OCI-M2 (cell line): Measurements from ENCODE around the gene IRF4.

Source experiments
- DNase-seq: peaks from one replicate; lab custom pipeline; 2025; ENCODE audit not compliant: unreplicated experiment; lab: John Stamatoyannopoulos, UW

The IRF4 gene

DNA sequence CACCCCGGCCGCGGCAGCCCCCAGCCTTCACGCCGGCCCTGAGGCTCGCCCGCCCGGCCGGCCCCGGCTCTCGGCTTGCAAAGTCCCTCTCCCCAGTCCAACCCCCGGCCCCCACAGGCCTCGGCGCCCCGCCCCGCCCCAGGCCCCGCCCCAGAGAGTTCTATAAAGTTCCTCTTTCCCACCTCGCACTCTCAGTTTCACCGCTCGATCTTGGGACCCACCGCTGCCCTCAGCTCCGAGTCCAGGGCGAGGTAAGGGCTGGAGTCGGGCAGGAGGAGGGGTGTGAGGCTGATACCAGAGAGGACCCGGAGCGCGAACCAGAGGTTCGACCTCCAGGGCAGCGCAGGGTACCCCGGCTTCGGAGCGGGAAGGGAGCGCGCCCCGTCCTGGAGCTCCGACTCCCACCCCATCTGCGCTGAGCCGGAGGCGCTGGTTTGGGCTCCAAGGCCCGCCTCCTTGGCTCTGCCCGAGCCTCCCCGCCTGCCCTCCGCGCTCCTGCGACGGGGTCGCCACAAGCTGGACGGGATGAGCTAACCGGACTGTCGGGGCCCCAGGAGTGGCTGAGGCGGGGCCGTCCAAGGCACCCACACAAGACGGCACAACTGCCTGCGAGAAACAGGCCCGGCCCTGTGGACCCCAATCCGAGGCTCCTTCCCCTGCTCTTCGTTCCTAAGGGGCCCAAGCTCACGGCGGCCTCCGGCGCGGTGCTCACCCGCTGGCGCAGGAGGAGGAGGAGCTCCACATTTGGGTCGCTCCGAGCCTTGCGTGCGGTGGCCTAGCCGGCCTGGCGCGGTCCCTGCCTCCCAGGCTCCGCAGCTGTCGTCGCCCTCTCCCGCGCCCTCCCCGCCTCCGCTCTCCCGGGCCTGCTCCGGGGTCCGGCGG lies at the start of gene IRF4:
TSS of gene IRF4 (plus strand) at position 194 of the 882 bp plus-strand sequence. CDS start 1,401 bp downstream, outside the sequence.
- DNase-seq, result no peak

DNA sequence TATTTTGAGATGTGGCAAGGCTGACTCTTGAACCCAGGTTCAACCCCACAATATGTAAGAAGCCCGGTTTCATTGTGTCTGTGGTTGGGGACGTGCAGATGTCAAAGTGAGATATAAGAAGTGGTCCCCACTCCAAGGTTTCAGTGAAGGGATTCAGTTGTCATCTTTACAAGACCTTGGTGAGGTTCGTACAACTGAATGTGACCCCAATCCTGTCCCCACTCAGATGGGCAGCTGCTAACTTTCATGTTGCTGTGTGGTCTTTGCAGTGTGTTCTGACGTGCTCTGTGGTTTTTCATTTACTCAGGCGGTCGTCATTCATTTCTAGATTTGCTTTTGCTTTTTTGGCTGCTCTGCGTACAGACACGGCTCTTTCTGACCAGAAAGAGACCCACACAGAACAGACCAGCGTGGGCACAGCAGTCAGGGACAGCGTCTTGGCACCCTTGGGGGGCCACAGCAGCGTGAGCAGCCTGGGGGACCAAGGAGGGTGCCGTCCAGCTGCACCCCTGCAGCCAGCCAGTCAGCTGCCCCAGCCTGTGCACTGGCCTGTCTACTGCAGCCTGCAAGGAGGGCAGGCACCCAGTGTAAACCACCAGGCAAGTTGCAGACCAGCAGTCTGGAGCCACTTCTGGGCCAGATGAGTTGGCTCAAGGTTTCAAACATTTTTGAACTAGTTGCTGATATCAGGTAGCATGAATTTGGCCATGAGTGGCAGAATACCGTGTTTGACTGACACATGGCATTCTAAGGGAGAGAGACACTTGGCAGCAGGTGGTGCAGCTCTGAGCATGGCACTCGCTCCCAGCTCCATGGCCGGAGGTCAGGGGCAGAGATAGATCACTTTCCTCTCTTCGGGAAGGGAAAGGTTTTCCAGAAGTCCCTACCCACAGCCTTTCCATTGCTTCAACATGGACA lies 49.4 kb upstream of the IRF4 start:
- DNase-seq, result no peak

GRCh38 chr6:342832-343179 lies 48.7 kb upstream of the IRF4 start:
- no peak for DNase-seq

- no peak for DNase-seq
Observed at GRCh38 chr6:343226-343935, 48.2 kb upstream of the IRF4 start.

DNA sequence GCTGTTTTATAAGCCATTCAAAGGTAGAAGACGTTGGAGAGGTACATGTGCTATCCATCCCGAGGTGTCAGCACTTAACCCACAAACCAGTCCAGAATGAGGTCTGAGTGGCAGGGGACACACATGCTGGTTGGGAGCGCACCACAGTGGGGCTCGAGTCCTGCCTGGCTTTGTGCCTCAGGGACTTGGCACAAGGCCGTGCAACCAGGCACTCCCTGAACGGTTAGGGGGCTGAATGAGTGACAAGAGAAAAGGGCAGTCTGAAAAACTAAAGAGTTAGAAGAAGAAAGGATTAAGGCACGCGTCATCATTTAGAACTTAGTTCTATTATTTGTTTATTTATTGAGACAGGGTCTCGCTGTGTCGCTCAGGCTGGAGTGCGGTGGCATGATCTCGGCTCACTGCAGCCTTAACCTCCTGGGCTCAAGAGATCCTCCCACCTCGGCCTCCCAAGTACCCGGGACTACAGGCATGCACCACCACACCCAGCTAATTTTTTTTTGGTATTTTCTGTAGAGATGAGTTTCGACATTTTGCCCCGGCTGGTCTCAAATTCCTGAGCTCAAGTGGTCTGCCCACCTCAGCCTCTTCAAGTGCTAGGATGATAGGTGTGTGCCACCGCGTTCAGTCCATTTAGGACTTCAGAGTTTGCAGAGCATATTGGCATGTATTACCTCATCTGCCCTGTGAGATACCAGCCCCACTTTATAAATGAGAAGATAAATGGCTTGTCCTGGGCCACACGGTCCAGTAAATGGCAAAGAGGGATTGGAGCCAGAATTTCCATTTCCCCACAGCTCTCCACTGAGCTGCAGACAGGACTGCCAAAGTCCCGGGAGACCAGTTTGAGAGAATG lies 47.4 kb upstream of the IRF4 start:
- no peak for DNase-seq

GRCh38 chr6:344816-345340 lies 46.7 kb upstream of the IRF4 start:
- DNase-seq, result no peak

- no peak for DNase-seq
Observed at GRCh38 chr6:345747-346385, 45.7 kb upstream of the IRF4 start.

DNA sequence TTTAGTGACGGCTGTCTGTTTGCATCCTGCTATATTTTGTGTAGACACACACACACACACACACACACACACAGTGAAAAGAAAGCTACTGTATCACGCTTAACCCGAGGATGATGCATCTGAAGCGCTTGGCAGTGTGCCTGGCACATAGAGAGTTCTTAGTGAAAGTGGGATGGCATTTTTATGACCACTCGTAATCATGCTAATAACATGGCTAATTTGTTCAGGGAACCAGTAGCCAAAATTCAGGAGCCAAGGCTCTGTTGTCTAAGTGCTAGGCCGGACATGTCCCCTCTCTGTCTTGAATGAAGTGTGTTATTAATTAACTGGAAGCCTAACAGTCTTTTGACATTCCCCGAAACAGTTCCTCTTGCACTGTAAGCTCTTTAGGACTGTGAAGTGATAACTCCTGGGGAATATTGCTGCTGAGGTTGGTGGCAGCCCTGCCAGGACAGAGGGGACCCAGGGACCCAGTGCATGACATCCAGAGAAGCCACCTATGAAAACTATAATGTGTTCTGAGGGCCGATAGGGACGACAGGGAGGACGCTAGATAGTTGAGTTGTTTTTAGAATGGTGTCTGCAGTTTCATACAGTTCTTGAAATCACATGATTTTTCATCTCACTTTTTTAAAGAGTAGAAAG lies 45.0 kb upstream of the IRF4 start:
- DNase-seq, result no peak

DNA sequence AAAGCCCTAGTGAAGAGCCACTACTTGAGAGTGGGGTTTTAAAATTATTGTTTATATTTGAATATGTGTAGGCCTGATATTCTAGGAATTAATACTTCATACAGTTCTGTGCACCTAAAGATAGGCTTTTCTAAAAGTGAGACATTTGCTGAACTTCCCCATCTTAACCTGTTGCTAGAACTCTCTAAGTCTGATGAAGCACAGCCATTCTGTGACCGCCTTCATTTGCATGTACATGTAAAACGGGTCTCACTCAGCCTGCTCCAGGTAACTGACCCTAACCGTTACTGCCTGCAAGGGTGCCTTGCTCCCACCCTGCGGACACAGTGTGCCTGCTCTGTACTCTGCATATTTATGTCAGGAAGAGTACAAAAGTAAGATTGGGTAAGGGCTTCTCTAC lies 44.3 kb upstream of the IRF4 start:
- no peak for DNase-seq

DNA sequence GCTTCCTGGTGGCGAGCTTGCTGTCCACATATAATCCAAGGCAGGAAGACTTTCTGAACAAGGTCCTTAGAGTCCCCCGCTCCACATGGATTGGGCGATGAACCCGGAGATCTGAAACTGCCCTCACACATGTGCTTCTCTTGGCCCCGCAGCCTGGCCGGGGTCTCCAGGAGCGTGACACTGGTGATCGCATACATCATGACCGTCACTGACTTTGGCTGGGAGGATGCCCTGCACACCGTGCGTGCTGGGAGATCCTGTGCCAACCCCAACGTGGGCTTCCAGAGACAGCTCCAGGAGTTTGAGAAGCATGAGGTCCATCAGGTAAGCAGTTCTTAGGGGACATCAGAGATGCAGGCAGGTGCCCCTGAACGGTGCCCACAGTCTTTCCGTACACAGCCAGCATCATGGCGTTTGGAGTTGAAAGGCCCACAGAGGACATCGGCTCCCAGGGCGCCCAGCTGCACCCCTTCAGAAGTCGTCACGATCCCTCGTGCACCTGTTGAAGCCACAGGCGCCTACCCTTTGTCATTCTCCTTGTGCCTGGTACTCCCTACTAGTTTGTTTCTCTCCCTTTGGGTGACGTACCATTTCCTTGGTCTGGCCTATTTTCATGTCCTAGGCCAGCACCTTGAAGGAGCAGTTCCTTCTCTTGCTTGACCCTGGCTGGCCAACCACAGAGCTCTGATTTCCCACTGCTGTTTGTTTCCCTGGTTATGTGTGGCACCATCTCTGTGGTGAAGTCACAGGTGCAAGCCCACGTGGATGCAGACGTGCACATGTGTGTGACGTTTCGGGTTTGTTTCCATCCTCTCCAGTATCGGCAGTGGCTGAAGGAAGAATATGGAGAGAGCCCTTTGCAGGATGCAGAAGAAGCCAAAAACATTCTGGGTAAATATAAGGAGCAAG lies 43.3 kb upstream of the IRF4 start:
- no peak for DNase-seq

DNA sequence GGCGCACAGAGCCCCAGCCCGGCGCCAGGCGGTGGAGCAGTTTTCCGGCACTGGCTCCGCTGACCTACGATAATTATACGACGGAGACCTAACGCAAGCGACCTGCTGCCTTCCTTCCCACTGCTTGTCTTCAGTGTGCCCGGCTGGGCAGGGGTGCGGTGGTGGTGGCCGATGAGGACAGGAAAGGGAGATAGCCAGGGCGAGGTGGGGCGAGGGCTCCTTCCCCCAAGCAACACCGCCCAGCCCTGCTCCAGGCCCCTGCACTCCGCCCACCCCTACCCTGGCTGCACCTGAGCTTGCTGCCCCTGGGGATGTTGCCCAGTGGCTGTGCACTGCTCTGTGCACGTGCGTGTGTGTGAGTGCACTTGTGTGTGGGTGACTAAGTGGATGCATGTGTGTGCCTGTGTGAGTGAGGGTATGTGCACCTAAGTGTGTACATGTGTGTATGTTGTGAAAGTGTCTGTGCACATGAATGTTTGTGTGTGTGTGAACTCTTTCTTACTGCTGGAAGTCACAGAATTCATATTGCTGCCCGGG lies 42.6 kb upstream of the IRF4 start:
- no peak for DNase-seq

DNA sequence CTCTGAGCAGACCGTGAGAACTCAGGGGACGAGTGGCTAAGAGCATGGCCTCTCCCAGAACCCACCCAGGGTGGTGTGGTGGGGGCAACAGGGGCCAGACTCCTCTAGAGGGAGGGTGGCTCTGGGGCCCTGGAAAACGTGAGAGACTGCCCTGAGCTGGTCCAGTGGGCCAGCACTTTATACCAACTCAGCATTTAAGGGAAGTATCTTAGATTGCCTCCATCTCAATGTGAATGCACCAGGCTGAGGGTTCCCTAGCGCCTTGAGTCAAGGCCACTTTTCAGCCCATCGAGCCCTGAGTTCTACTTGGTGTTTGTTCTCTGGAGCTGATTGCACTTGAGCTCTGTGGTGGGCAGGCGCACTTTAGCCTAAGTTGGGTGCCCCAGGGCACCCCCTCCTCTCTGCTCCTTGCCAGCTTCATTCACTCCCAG lies 42.0 kb upstream of the IRF4 start:
- no peak for DNase-seq

- no peak for DNase-seq
Observed at GRCh38 chr6:350371-350770, 41.2 kb upstream of the IRF4 start.

DNA sequence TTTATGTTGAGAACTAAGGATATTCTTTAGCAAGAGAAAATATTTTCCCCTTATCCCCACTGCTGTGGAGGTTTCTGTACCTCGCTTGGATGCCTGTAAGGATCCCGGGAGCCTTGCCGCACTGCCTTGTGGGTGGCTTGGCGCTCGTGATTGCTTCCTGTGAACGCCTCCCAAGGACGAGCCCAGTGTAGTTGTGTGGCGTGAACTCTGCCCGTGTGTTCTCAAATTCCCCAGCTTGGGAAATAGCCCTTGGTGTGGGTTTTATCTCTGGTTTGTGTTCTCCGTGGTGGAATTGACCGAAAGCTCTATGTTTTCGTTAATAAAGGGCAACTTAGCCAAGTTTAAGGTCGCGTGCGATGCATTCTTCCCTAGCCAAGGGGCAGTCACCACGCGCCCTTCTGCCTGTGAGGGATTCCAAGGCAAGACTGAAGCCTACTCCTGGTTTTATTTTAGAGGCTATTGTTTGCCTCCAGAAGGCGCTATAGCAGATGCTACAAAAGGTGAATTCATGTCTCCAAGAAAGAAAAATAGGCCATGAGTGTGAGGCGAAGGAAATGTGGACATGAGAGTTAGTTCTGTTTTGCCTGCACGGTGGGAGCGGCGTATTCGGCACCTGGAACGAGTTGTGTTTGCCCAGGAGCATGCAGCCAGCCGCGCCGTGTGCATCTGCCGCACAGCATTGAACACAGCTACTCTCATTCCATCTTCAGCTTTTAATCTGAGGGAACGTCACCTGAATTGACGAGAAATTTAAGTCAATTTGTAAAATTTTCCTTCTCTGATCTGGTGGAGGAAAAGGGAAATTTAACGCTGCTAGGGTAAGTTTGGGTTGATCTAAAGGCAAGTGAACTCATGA lies 40.3 kb upstream of the IRF4 start:
- DNase-seq, result no peak

- no peak for DNase-seq
Observed at GRCh38 chr6:351867-352289, 39.7 kb upstream of the IRF4 start.

- no peak for DNase-seq
Observed at GRCh38 chr6:352474-352873, 39.1 kb upstream of the IRF4 start.

DNA sequence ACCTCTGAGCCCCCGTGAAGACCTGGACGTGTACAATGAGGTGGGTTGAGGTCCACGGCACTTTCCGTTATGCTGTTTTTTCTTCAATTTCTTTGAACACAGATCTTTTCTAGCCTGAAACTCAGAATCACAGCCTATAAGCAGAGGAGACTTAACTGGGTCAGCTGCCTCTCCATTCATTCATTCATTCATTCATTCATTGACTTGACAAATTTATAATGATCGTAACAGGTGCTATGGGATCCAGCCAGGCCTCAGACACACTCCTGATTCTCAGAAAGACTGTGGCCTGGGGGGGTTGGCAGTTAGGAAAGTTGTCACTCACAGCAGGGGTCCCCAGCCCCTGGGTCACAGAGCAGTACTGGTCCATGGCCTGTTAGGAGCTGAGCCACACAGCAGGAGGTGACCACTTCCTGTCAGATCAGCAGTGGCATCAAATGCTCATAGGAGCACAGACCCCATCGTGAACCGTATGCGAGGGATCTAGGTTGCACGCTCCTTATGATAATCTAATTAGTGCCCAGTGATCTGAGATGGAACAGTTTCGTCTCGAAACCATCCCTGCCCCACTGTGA lies 38.6 kb upstream of the IRF4 start:
- DNase-seq, result no peak
